SJCRH30 (cell line): ENCODE results near the gene ZNF638. TPM values are rescaled to one million over a fixed set of nuclear protein-coding genes. Genes with fewer than 3 reads are reported as not detected.
A peak's percentile ranks its signal among the peaks of the same experiment; 100 is the strongest.
"Not testable (repeated sequence)": the region's sequence is repeated elsewhere in the genome, so short reads cannot be mapped to it uniquely, and the experiment has no call there.

Source experiments
- DNase-seq, 2 experiments: peaks; one replicate each; pipeline ENCODE4 v3.0.0-alpha.2; 2015 to 2020
- H3K27ac ChIP-seq: fragments of 250-450 bp; sonication (Bioruptor Pico); 2 replicates; pipeline ENCODE4 v1.5.1; 2020; ENCODE audit warnings: mild to moderate bottlenecking, moderate library complexity
- H3K27me3 ChIP-seq: fragments of 250-450 bp; sonication (Bioruptor Pico); 2 replicates; pipeline ENCODE4 v1.5.1; 2020; ENCODE audit warnings: mild to moderate bottlenecking, moderate library complexity
- H3K36me3 ChIP-seq: fragments of 250-450 bp; sonication (Bioruptor Pico); 2 replicates; pipeline ENCODE4 v1.5.1; 2020; ENCODE audit warnings: mild to moderate bottlenecking, moderate library complexity
- H3K4me1 ChIP-seq: fragments of 250-450 bp; sonication (Bioruptor Pico); 2 replicates; pipeline ENCODE4 v1.5.1; 2020; ENCODE audit warnings: mild to moderate bottlenecking, moderate library complexity
- H3K4me3 ChIP-seq: fragments of 250-450 bp; sonication (Bioruptor Pico); 2 replicates; pipeline ENCODE4 v1.5.1; 2020; ENCODE audit warnings: mild to moderate bottlenecking, moderate library complexity
- H3K9me3 ChIP-seq: fragments of 250-450 bp; sonication (Bioruptor Pico); replicated peaks from 2 replicates; pipeline ENCODE4 v1.5.1; 2020; ENCODE audit warnings: mild to moderate bottlenecking, moderate library complexity
- total RNA-seq: library from RNA; depleted of rRNA; stranded (reverse); fragments of >200 nt; shearing (Covaris generic); gene quantifications from 2 replicates; pipeline ENCODE4 v1.2.3, GENCODE V29; 2014

Gene ZNF638
- total RNA-seq, 1 experiment from 2014 or later = 197 TPM

- peaks cover 23% of the 10 kb centered on the region for H3K9me3 ChIP-seq
- not testable (repeated sequence) for H3K27ac ChIP-seq, H3K36me3 ChIP-seq, H3K4me1 ChIP-seq, H3K4me3 ChIP-seq, H3K27me3 ChIP-seq, DNase-seq
Observed at GRCh38 chr2:71317900-71318299, 13.7 kb upstream of the ZNF638 start.

DNA sequence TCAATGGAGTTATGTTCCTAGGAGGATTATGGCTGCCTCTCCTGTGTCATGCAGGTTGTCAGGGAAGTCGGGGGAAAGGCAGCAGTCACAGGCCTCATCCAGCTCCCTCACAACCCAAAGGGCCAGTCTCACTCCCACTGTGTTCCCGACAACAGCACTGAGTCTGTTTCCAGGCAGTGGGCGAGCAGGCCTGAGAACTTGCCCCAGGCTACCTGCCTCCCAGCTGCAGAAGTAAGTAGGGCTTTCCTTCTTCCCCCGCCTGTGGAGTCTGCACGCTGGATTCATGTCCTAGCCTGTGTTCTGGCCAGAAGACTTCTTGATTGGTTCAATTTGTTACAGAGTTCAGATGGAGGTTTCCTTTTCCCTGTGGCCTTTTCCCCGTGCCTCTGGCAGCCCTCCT lies 8.2 kb upstream of the ZNF638 start:
- no peaks in the 10 kb centered on the region for H3K36me3 ChIP-seq
- no peaks in the 10 kb centered on the region for H3K4me1 ChIP-seq
- DNase-seq = no peak
- H3K27ac ChIP-seq = no peak overlapping the region
- no peaks in the 10 kb centered on the region for H3K27me3 ChIP-seq
- no peak overlapping the region for H3K4me3 ChIP-seq
- H3K9me3 ChIP-seq = peaks cover 19% of the 10 kb centered on the region

DNA sequence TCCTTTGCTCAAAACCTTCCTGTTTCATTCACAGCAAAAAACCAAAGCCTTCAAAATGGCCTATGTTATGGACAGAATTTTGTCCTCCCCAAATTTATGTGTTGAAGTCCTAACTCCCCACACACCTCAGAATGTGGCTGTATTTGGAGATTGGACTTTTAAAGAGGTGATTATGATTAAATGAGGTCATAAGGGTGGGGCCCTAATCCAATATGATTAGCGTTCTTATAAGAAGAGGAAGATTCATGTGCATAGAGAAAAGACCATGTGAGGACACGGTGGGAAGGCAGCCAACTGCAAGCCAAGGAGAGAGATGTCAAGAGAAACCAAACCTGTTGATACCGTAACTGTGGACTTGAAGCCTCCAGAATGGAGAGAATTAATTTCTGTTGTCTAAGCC lies 4.6 kb upstream of the ZNF638 start:
- H3K27ac ChIP-seq = no peak overlapping the region
- DNase-seq = no peak
- H3K27me3 ChIP-seq = no peaks in the 10 kb centered on the region
- H3K4me3 ChIP-seq = no peak overlapping the region
- H3K9me3 ChIP-seq = peaks cover 9% of the 10 kb centered on the region; the same call in 1 of the 2 replicates
- no peaks in the 10 kb centered on the region for H3K36me3 ChIP-seq
- no peaks in the 10 kb centered on the region for H3K4me1 ChIP-seq

- Histone ChIP-seq H3K4me3 (no peak overlapping the region), H3K27me3 (no peaks in the 10 kb centered on the region), H3K36me3 (no peaks in the 10 kb centered on the region), H3K27ac (no peak overlapping the region), H3K4me1 (no peaks in the 10 kb centered on the region), H3K9me3 (peaks cover 3% of the 10 kb centered on the region; the same call in 1 of the 2 replicates)
- DNase-seq = no peak
Observed at GRCh38 chr2:71327916-71328315, 3.7 kb upstream of the ZNF638 start.

DNA sequence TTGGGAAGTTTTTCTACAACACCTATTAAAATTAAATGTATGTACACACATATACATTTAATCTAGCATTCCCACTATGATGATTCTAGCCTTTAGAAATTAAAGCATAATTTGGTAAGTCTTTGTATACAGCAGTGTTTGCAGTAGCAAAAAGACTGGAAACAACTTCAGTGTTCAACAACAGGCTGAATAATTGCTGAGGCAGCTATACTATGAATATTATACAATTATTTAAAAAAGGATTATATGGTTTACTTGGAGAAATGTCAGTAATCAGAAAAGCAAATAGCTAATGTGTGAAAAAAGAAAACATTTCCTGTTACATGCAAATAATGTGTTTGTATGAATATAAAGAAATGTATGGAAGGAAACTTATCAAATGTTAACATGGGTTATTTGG lies 1.4 kb upstream of the ZNF638 start:
- H3K4me1 ChIP-seq = peaks cover 4% of the 10 kb centered on the region; the same call in 1 of the 2 replicates
- no peak overlapping the region for H3K4me3 ChIP-seq
- no peak for DNase-seq
- H3K27me3 ChIP-seq = no peaks in the 10 kb centered on the region
- H3K36me3 ChIP-seq = peaks cover 13% of the 10 kb centered on the region
- no peak overlapping the region for H3K27ac ChIP-seq
- peaks cover 3% of the 10 kb centered on the region; the same call in 1 of the 2 replicates for H3K9me3 ChIP-seq

DNA sequence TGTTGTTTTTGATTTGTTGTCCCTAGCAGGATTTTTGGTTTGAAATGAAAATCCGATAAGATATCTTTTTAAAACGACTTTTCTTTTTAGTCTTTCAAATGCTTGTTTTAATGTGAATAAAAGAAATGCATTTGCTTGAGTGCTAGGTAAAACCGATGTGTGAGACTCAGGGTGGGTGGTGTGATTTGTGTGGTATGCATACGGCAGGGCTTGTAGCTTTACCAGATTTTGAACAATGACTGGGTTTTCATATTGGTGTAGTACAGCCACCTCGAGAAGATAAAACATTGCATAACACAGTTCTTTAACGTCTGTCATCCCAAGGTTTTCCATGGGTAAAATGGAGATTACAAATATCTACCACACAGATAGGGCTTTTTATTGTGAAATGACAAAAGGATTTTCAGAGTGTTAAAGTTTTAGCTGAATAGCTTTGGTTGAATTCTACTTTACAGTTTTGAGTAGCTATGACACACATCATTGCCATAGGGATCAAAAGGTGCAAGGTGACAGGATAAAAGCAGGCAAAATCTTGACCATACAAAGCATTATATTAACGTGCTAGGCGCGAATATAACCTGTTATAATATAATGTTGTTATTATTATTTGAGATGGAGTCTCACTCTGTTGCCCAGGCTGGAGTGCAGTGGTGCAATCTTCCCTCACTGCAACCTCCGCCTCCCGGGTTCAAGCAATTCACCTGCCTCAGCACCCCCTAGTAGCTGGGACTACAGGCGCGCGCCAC lies 824 bp upstream of the ZNF638 start:
- H3K4me3 ChIP-seq = peak overlapping the region; percentile 98
- DNase-seq = no peak
- peaks cover 19% of the 10 kb centered on the region for H3K36me3 ChIP-seq
- H3K27me3 ChIP-seq = no peaks in the 10 kb centered on the region
- peaks cover 3% of the 10 kb centered on the region; the same call in 1 of the 2 replicates for H3K9me3 ChIP-seq
- no peak overlapping the region for H3K27ac ChIP-seq
- H3K4me1 ChIP-seq = peaks cover 4% of the 10 kb centered on the region; the same call in 1 of the 2 replicates

DNA sequence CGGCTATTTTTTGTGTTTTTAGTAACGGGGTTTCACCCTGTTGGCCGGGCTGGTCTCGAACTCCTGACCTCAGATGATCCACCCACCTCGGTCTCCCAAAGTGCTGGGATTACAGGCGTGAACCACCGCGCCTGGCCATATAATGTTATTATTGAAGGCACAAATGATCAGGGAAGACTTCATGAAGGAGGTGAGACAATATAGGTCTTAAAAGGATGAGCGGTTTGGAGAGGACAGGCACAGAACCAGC lies 326 bp upstream of the ZNF638 start:
- not testable (repeated sequence) for DNase-seq, H3K4me1 ChIP-seq, H3K9me3 ChIP-seq, H3K27me3 ChIP-seq, H3K27ac ChIP-seq
- peak overlapping the region; percentile 98 for H3K4me3 ChIP-seq
- peaks cover 19% of the 10 kb centered on the region for H3K36me3 ChIP-seq

DNA sequence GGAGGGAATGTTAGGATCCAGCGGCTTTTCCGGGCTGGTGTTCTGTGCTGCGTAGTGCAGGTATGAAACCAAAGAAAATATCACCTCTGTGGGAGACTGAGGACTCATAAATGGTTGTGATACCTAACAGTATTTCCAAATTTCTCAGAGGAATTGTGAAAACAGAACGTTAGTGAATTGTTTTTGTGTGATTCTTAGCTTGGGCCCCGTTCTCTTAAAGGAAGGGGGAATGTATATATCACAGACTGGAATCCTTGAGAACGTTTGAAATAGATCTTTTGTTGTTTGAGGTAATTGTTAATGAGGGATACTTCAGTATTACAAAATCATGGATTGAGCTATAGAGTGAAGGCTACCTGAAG lies 834 bp downstream of the ZNF638 start:
- no peaks in the 10 kb centered on the region for H3K27me3 ChIP-seq
- peak overlapping the region; percentile 94 for H3K27ac ChIP-seq
- DNase-seq = no peak
- no peaks in the 10 kb centered on the region for H3K9me3 ChIP-seq
- peak overlapping the region; percentile 98 for H3K4me3 ChIP-seq
- peaks cover 7% of the 10 kb centered on the region; the same call in 1 of the 2 replicates for H3K4me1 ChIP-seq
- H3K36me3 ChIP-seq = peaks cover 22% of the 10 kb centered on the region

GRCh38 chr2:71333619-71334018 lies 2.0 kb downstream of the ZNF638 start:
- Histone ChIP-seq H3K27ac (no peak overlapping the region), H3K4me1 (peaks cover 7% of the 10 kb centered on the region; the same call in 1 of the 2 replicates), H3K36me3 (peaks cover 31% of the 10 kb centered on the region), H3K4me3 (peak overlapping the region; percentile 98), H3K27me3 (no peaks in the 10 kb centered on the region), H3K9me3 (no peaks in the 10 kb centered on the region)
- no peak for DNase-seq

- no peak overlapping the region for H3K4me3 ChIP-seq
- H3K27me3 ChIP-seq = no peaks in the 10 kb centered on the region
- no peak overlapping the region for H3K27ac ChIP-seq
- peaks cover 7% of the 10 kb centered on the region; the same call in 1 of the 2 replicates for H3K4me1 ChIP-seq
- peaks cover 32% of the 10 kb centered on the region for H3K36me3 ChIP-seq
- DNase-seq = no peak
- H3K9me3 ChIP-seq = no peaks in the 10 kb centered on the region
Observed at GRCh38 chr2:71336384-71336783, 4.8 kb downstream of the ZNF638 start.

- H3K9me3 ChIP-seq = no peaks in the 10 kb centered on the region
- H3K4me1 ChIP-seq = peaks cover 7% of the 10 kb centered on the region; the same call in 1 of the 2 replicates
- no peak for DNase-seq
- peaks cover 36% of the 10 kb centered on the region for H3K36me3 ChIP-seq
- no peak overlapping the region for H3K27ac ChIP-seq
- no peaks in the 10 kb centered on the region for H3K27me3 ChIP-seq
- H3K4me3 ChIP-seq = no peak overlapping the region
Observed at GRCh38 chr2:71336802-71337201, 5.2 kb downstream of the ZNF638 start.

DNA sequence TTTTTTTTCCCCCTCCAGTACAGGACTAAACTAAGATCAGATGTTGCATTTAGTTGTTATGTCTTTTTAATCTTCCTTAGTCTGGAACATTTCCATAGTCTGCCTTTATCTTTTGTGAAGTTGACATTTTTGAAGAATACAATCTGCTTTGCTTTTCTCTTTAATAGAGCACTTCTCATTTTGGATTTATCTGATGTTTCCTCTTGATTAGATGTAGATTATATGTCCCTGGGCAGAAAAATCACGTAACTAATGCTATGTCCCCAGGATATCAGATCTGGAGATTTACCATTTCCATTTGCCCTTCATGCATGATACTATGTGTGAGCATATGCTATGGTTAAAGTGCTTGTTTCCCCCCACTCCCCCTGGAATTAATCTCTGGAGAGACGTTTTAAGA lies 6.2 kb downstream of the ZNF638 start:
- peaks cover 43% of the 10 kb centered on the region for H3K36me3 ChIP-seq
- H3K4me1 ChIP-seq = peaks cover 7% of the 10 kb centered on the region; the same call in 1 of the 2 replicates
- H3K9me3 ChIP-seq = no peaks in the 10 kb centered on the region
- no peak overlapping the region for H3K4me3 ChIP-seq
- H3K27ac ChIP-seq = no peak overlapping the region
- no peaks in the 10 kb centered on the region for H3K27me3 ChIP-seq
- no peak for DNase-seq

DNA sequence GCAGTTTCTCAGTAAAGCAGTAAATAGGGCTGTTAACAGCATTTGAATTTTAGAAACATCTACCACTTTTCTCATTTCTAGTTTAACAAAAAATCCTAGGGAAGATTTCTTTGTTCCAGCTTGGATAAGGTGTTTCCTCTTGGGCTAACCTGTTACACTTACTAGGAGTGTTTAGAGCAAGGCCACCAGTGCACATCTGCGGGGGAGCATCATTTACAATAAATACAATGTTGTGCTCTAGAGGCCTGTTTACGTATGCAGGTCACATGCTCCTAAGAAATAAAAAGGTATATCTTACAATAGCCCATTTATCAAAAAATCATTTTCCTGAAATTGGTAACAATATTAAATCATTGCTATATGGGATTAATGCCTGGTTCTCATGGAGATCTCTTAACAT lies 8.1 kb downstream of the ZNF638 start:
- Histone ChIP-seq H3K4me1 (0 out of 2 replicates have a peak, but pooled peaks cover 3% of the 10 kb centered on the region), H3K4me3 (no peak overlapping the region), H3K27me3 (no peaks in the 10 kb centered on the region), H3K27ac (no peak overlapping the region), H3K9me3 (no peaks in the 10 kb centered on the region), H3K36me3 (peaks cover 46% of the 10 kb centered on the region)
- no peak for DNase-seq

DNA sequence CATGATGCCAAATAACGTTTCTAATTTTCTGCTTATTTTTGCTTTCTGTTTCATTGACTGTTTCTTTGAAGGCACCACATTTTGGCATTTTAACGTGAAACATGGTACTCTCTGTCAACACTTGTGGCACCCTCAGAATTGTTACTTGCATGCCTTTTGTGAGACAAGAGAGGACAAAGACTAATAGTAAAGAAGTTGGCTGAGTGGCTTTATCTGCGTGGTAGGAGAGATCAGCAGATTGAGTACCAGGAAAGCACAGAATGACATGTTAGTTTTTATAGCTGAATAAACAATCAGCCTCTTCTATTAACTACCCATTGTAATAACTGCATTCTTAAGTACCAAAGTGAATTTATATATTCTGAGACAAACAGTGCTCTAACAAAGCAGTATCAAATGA lies 8.6 kb downstream of the ZNF638 start:
- DNase-seq = no peak
- H3K4me3 ChIP-seq = no peak overlapping the region
- no peaks in the 10 kb centered on the region for H3K9me3 ChIP-seq
- no peaks in the 10 kb centered on the region for H3K27me3 ChIP-seq
- no peak overlapping the region for H3K27ac ChIP-seq
- peaks cover 46% of the 10 kb centered on the region for H3K36me3 ChIP-seq
- H3K4me1 ChIP-seq = 0 out of 2 replicates have a peak, but pooled peaks cover 3% of the 10 kb centered on the region

GRCh38 chr2:71341645-71342044 lies 10.1 kb downstream of the ZNF638 start:
- Histone ChIP-seq H3K9me3 (no peaks in the 10 kb centered on the region), H3K27me3 (no peaks in the 10 kb centered on the region), H3K4me3 (no peak overlapping the region), H3K36me3 (peaks cover 44% of the 10 kb centered on the region), H3K27ac (no peak overlapping the region), H3K4me1 (0 out of 2 replicates have a peak, but pooled peaks cover 1% of the 10 kb centered on the region)
- DNase-seq = no peak

DNA sequence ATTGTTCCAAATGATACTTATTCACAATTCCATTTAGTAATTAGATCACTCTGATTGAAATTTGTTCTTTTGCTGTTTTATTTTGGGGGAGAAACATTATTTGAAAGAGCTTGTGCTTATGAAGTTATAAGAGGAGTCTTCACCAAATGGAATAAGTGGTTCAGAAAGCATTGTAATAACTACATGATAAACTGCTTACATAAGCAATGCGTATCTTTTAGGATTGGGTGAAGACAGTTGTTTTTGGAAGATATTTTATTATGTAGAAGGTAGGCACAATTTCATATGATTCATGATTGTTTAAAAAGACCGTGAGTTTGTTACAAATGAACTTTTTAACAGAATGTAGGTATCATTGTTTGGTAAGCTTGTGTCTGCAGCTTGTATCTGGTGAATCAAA lies 14.5 kb downstream of the ZNF638 start:
- Histone ChIP-seq H3K4me1 (no peaks in the 10 kb centered on the region), H3K36me3 (peaks cover 63% of the 10 kb centered on the region), H3K4me3 (no peak overlapping the region), H3K9me3 (no peaks in the 10 kb centered on the region), H3K27ac (no peak overlapping the region), H3K27me3 (no peaks in the 10 kb centered on the region)
- no peak for DNase-seq
